Body of pancreas (tissue), 4 donors: ENCODE measurements around the gene SOX5.

Experiments
- CTCF ChIP-seq, 7 experiments: fragments of 450-650 bp in 4 of 7; fragments of 200-600 bp in 3 of 7; sonication (generic) in 3 of 7; IDR thresholded peaks; one replicate each; pipeline ENCODE4 v1.5.1; 2016 to 2019; ENCODE audit warnings: antibody characterized with exemption in 7 of 7
- POLR2A ChIP-seq, 3 donors: fragments of 450-650 bp; IDR thresholded peaks; one replicate each; pipeline ENCODE4 v1.6.1; 2016; ENCODE audit warnings: antibody characterized with exemption in 3 of 3, mild to moderate bottlenecking in 2 of 3

- TF ChIP-seq CTCF (IDR thresholded peaks at IDR 0.05) (no peak), POLR2A (IDR thresholded peaks at IDR 0.05) (no peak)
Observed at GRCh38 chr12:23830210-23830609, 119.3 kb downstream of the SOX5 start.
